ACHN (cell line): ENCODE results near the gene LRPPRC.
"Not testable (repeated sequence)": the region's sequence is repeated elsewhere in the genome, so short reads cannot be mapped to it uniquely, and the experiment has no call there.

Experiments used
- DNase-seq: peaks from one replicate; pipeline ENCODE4 v3.0.0-alpha.2; 2015
- in situ Hi-C: cut with HindIII; loops from 2 replicates; pipeline ENCODE4 v1.10.0; 2017; ENCODE audit warnings: low sequenced_read_pairs, low pct_ligation_motif_present, low pct_unique_long_range_greater_than_20kb

LRPPRC gene

DNA sequence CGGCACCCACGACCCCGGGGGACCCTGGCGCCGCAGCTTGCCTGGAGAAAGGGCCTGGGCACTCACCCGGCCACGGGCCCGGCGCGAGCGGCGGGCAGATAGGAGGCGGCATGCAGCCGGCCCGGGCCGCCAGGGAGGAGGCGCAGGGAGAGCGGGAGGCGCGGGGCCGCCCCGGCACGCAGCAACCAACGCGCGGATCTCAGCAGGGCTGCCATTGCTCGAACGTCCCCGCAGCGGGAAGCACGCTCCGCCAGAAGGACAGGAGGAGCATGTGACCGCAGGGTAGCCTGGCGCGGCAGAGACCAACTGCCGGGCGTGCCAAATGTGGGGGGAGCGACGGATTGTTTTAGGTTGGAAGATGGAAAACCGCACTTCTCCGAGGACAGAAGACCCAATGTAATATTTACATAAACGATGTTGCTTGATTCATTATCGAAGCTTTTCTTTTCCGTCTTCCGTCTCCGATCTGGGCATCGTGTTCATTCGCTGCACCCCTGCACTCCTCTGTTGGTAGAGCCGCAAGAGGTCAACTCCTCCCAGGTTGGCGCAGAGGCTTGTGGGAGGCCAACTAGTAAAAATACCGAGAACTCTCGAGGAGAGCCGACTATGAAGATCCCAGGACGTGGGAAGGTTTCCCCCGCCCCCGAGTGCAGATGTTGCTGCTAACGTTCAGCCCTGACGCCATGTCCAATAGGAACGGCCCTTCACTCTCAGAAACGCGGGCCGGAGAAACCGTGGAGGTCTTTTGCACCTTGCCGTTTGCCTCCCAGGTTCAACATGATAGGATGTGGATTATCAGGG, at the start of gene LRPPRC:
TSS of gene LRPPRC (minus strand) at position 257 of the 801 bp plus-strand sequence. CDS start at position 215, 42 bp downstream.
- in situ Hi-C loops, result no loop called here

GRCh38 chr2:44045061-44045460, 49.3 kb upstream of the LRPPRC start:
- in situ Hi-C loops, result no loop called here
- DNase-seq, result no peak

More for the DNA sequence above, at the start of gene LRPPRC:
- peak; percentile 98 for DNase-seq

DNA sequence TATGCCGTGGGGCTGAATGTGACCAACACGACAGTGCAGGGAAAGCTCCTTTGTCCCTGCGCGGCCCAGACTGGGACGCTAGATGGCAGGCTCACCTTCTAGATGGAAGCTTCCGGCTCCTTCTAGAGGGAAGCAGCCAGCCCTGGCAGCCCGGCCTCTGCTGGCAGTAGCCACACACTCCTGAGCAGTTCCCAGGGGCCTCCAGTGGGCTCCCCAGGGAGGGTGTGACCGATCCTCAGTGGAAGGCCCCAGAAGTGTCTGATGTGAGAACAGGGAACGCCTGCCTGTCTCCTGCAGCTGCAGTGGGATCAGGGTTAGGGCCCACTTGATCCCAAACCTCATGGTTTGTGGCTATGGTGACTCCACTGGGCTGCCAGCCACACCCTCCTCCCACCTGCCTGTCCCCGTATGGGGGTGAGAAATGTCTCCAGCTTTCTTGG, 48.5 kb upstream of the LRPPRC start:
- DNase-seq, result peak; percentile 92
- in situ Hi-C loops, result no loop called here

DNA sequence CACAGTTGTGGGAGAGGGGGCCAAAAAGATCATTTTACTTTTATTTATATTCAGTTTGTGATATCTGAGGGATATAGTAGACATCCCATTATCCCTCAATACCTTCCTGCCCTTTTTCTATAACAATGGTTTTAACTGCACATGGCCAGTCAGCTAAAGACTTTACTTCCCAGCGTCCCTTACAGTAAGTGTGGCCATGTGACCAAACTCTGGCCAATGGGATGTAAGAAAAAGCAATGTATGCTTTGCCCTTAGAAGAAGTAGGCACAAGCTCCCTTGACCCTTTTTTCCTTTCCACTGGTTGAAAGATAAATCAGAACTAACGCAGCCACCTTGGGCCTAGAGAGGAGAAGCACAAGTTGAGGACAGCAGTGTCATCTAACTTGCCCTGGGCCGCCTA, 44.6 kb upstream of the LRPPRC start:
- in situ Hi-C loops, result no loop called here
- DNase-seq, result no peak

DNA sequence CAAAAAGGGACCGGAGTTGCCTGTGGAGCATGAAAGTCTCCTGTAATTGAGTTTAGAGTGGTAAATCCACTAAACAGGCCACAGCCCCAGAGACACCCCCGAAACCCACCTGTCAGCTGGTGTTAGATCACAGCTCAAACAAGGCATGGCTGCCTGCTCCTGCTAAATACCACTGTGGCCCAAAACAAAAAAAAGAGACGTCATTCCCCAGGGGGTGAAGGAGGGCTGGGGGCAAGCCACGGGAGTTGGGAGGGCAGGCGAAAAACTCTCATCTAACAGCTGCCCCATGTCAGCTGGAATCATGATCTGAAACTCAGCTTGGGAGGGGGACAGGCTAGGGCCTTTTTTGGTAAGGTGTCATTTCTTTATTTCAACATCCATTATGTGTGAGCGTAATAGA, 42.5 kb upstream of the LRPPRC start:
- in situ Hi-C loops, result no loop called here
- no peak for DNase-seq

DNA sequence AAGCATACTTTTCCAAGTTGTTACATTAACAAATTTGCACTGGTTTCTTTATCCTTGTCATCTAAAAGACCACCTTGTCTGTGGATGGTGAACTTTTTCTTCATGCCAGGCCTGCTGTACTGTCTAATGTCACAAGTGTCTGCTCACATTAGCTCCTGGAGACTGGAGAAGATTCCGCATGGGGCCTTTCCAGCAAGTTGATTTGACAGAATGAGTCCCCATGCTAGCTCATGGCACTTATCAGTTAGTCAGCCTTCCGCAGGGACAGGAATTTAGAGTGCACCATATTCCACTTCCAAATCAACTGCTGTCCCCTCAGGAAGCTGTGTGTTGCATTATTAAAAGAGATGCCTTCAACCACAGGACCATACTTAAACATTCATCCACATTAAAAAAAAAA, 41.4 kb upstream of the LRPPRC start:
- in situ Hi-C loops, result no loop called here
- no peak for DNase-seq

DNA sequence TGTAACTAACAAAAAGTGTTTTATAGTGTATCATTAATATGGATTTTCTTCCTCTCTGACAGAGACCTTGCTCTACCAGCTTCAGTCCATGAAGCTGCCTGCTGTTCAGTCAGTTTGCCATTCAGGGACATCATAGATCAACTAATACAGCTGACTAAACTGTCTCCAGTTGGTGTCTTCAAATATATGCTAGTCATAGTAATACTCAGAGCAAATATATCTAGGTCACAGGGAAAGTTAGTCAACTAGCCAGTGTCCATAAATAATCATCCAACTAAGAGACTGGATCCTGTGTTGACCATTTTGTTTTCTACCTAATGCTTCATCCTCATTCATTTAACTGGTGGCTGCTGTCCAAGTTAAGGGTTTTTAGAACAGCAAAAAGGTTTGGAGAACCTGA, 38.2 kb upstream of the LRPPRC start:
- in situ Hi-C loops, result no loop called here
- no peak for DNase-seq

- DNase-seq, in situ Hi-C loops: not testable (repeated sequence)
Observed at GRCh38 chr2:44027076-44027475, 31.3 kb upstream of the LRPPRC start.

DNA sequence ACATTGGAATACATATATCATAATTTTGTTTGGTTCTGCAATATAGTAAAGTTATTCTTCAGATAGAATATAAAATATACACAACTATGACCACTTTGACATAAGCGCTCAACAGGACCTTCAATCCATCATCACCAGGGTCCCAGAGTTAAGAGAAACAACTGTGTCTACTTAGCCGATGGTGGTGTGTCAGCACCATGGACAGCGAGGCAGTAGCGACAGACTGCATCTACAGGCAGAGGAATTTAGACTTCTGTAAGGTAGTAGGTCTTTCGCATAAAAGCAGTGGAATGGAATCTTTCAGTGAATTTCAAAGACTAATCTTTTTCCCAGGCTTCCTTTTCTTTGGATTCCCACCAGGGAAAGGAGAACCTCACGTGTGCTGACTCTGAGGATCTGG, 20.5 kb upstream of the LRPPRC start:
- DNase-seq, result peak; percentile 64
- in situ Hi-C loops, result no loop called here

DNA sequence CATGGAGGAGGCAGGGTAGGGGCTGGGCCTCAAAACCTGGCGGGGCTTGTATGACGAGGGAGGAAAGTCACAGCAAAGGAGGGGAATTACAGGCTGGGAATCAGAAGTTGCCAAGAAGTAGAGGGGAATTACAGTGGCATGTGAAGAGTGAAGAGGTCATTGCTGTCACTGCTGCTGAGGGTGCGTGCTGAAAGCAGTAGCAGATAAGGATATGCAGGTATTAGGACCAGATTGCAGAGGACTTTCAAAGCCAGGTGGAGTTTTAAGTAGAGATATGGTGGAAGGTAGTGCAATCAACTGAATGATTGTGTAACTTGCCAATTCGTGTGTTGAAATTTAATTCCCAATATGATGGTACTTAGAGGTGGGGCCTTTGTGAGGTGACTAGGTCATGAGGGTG, 19.4 kb upstream of the LRPPRC start:
- DNase-seq, result no peak
- in situ Hi-C loops, result no loop called here

GRCh38 chr2:44013205-44013604, 17.4 kb upstream of the LRPPRC start:
- in situ Hi-C loops, DNase-seq: not testable (repeated sequence)

- no peak for DNase-seq
- in situ Hi-C loops, result no loop called here
Observed at GRCh38 chr2:44010266-44010665, 14.5 kb upstream of the LRPPRC start.

GRCh38 chr2:44009136-44009735, 13.4 kb upstream of the LRPPRC start:
- in situ Hi-C loops, result no loop called here
- no peak for DNase-seq

DNA sequence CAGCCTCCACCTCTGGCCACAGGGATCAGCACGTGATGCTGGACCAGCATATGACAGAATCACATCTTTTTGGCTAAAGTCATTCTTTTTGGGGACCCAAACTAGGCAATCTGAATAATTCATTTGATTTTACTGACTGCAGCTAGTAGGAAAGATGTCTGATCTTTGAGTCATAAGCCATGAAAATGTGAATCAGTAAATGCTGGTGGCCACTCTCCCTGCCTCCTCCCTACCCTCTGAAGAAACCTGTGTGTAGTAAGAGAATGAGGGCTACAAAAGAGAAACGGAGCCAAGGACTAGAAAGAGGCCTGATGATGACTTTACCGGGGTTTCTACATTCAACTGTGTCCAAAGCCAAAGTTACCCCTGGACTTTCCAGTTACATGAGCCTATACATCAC, 10.1 kb upstream of the LRPPRC start:
- no peak for DNase-seq
- in situ Hi-C loops, result no loop called here

- no peak for DNase-seq
Observed at GRCh38 chr2:44004735-44005602, 9.2 kb upstream of the LRPPRC start.

GRCh38 chr2:44001716-44002115, 5.9 kb upstream of the LRPPRC start:
- DNase-seq, result no peak
- in situ Hi-C loops, result no loop called here

More at GRCh38 chr2:44004735-44005602, 9.2 kb upstream of the LRPPRC start:
- in situ Hi-C loops, result no loop called here

DNA sequence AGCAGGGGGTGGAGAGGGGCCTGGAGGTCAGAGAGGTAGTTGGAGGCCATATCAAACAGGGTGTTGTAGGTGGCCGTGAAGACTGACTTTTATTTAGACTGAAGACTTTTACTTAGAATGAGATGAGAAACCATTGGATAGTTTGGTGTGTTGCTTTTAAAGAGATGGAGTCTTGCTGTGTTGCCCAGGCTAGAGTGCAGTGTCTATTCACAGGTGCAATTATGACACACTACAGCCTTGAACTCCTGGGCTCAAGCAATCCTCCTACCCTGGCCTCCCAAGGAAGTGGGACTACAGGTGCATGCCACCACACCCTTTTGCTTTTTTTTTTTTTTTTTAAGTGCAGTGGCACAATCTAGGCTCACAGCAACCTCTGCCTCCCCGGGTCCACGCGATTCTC, 2.5 kb upstream of the LRPPRC start:
- in situ Hi-C loops, result no loop called here
- DNase-seq, result no peak

DNA sequence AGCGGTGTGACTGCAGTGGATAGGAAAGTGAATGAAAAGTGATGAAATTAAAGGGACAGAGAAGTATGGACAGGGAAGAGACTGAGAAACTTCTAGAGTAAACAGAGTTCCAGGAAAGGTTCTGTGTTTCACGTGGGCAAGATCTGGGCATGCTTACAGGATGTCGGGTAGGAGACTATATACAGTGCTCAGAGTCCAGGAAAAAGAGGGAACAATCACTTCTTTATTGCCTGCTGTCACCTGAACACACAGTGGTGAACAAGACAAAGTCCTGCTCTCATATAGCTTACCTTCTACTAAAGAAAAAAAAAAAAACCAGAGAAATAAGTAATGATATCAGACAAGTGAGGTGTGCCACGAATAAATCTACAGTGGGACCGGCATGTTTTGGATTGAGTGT, 2.4 kb downstream of the LRPPRC start:
- DNase-seq, result no peak
- in situ Hi-C loops, result no loop called here

- no peak for DNase-seq
- in situ Hi-C loops, result no loop called here
Observed at GRCh38 chr2:43989545-43989944, 6.2 kb downstream of the LRPPRC start.
